ENCODE measurements around the gene ABCC11.

The ABCC11 gene

GRCh38 chr16:48291303-48291702 is 44.0 kb upstream of the ABCC11 start:
- TF ChIP-seq FOXP2 (optimal IDR thresholded peaks at IDR 0.05; ENCODE audit: borderline replicate concordance, extremely low read depth, extremely low read length, insufficient read depth) (no peak), REST (IDR thresholded peaks at IDR 0.05; ENCODE audit: insufficient read depth in 1 of 2, low read depth in 2 of 2, low read length in 2 of 2) (no peak), POLR2AphosphoS5 (IDR thresholded peaks at IDR 0.05; ENCODE audit: low read depth, low read length) (no peak)

GRCh38 chr16:48287239-48287638 is 39.9 kb upstream of the ABCC11 start:
- TF ChIP-seq SIN3A (IDR thresholded peaks at IDR 0.05; ENCODE audit: borderline replicate concordance, insufficient read depth, low read length): no peak
- no peak for TF ChIP-seq REST (IDR thresholded peaks at IDR 0.05; ENCODE audit: insufficient read depth in 1 of 2, low read depth in 2 of 2, low read length in 2 of 2)
- TF ChIP-seq FOXP2 (optimal IDR thresholded peaks at IDR 0.05; ENCODE audit: borderline replicate concordance, extremely low read depth, extremely low read length, insufficient read depth): no peak
- no peak for TF ChIP-seq POLR2AphosphoS5 (IDR thresholded peaks at IDR 0.05; ENCODE audit: low read depth, low read length)
- no peak for TF ChIP-seq TAF1 (IDR thresholded peaks at IDR 0.05; ENCODE audit: borderline replicate concordance, insufficient read depth, low read length)

GRCh38 chr16:48284772-48285409 is 37.6 kb upstream of the ABCC11 start:
- TF ChIP-seq SIN3A (IDR thresholded peaks at IDR 0.05; ENCODE audit: borderline replicate concordance, insufficient read depth, low read length) (no peak), REST (IDR thresholded peaks at IDR 0.05; ENCODE audit: insufficient read depth in 1 of 2, low read depth in 2 of 2, low read length in 2 of 2) (no peak), FOXP2 (optimal IDR thresholded peaks at IDR 0.05; ENCODE audit: borderline replicate concordance, extremely low read depth, extremely low read length, insufficient read depth) (no peak), TAF1 (IDR thresholded peaks at IDR 0.05; ENCODE audit: borderline replicate concordance, insufficient read depth, low read length) (no peak), POLR2AphosphoS5 (IDR thresholded peaks at IDR 0.05; ENCODE audit: low read depth, low read length) (no peak)

- TF ChIP-seq POLR2AphosphoS5 (IDR thresholded peaks at IDR 0.05; ENCODE audit: low read depth, low read length): no peak
- no peak for TF ChIP-seq SIN3A (IDR thresholded peaks at IDR 0.05; ENCODE audit: borderline replicate concordance, insufficient read depth, low read length)
- no peak for TF ChIP-seq REST (IDR thresholded peaks at IDR 0.05; ENCODE audit: insufficient read depth in 1 of 2, low read depth in 2 of 2, low read length in 2 of 2)
- TF ChIP-seq TAF1 (IDR thresholded peaks at IDR 0.05; ENCODE audit: borderline replicate concordance, insufficient read depth, low read length): no peak
- no peak for TF ChIP-seq FOXP2 (optimal IDR thresholded peaks at IDR 0.05; ENCODE audit: borderline replicate concordance, extremely low read depth, extremely low read length, insufficient read depth)
Observed at GRCh38 chr16:48282636-48283263, 35.4 kb upstream of the ABCC11 start.

Measured in PFSK-1 (cell line).